NAMALWA (cell line): ENCODE measurements around the gene SCN1B.
A peak's percentile ranks its signal among the peaks of the same experiment; 100 is the strongest.
"Not testable (repeated sequence)": the region's sequence is repeated elsewhere in the genome, so short reads cannot be mapped to it uniquely, and the experiment has no call there.

Source experiments
- DNase-seq: peaks from one replicate; pipeline ENCODE4 v3.0.0-alpha.2; 2015; ENCODE audit warnings: low spot score

SCN1B gene

GRCh38 chr19:35030257-35031071 is at the start of gene SCN1B:
SCN1B (plus strand) TSS chr19:35030470; CDS start chr19:35030821, 351 bp downstream.
- DNase-seq, result no peak

DNA sequence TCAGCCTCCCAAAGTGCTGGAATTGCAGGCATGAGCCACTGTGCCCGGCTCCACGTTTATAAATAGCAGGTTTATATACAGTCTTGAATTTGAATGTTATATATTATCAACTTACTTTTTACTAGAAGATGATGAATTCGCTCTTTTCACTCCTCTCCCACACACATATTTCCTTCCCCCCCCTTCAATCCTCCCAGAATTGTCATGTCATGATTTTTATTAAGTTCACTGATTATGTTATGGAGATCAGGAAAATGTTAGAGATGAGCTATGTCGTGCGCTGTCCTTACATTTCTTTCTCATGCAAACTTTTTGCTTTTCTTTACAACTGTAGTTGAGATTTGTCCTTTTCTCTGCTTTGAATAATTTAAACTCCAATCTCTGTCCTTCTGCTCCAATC is 48.0 kb upstream of the SCN1B start:
- no peak for DNase-seq

DNA sequence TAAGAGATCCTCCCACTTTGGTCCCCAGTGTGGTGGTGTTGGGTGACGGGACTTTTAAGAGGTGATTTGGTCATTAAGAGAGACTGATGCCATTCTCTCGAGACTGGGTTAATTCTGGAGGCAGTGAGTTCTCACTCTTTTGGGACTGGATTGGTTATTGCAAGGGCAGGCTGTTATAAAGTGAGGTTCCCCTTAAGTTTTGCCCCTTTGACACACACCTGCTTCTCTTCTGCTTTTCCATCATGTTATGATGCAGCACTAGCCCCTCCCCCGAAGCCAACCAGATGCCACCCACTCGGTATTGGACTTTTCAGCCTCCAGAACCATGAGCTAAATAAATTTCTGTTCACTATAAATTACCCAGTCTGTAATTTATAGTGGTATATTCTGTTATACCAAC is 46.5 kb upstream of the SCN1B start:
- no peak for DNase-seq

DNA sequence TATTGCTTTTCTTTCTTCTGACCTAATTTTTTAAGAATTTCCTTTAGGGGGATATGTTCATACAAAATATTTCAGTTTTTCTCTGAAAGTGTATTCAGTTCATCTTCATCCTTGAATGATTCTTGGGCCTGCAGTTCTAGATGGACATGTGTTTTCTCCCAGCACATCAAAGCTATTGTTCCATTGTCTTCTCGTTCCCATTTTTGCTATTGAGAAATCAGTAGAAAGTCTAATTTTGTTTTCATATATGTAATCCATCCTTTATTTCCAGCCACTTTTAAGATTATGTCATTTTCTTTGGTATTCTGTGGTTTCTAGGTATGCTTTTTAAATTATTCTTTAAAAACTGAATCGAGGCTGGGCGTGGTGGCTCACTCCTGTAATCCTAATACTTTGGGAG is 46.0 kb upstream of the SCN1B start:
- DNase-seq, result no peak

- DNase-seq, result no peak
Observed at GRCh38 chr19:34985249-34986022, 44.8 kb upstream of the SCN1B start.

DNA sequence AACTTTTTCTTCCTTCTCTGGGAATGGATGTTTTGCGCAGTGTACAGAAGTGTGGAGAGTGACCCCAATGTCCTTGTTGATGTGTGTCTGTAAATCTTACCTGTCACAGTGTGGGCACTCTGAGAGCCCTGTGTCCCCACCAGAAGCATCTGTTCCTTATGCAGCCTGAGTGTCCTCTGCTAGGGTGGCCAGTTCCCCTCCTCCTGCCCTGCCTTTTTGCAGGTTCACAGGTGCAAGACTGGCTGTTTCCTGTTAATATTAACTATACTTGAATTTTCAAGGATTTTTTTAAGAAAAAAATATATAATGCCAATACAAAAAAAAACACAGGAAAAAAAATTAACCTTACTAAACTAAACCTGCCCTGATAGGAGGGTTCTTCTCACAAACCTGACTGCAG is 42.2 kb upstream of the SCN1B start:
- no peak for DNase-seq

DNA sequence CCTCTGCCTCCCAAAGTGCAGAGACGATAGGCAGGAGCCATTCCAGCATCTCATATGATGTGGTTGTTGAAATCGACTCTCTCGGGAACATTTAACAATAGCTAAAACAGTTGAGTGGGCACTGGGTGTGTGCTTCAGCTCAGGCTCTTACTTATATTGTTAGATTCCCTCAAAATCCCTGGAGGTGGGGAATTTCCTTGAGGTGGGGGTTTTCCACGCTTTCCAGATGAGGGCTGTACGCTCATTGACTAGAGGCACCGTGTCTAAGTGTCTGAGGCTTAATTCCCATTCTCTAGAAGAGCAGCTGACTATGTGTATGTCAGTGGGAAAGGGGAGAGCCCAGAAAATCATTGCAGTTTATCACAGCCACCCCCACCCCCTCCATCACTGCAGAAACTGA is 41.0 kb upstream of the SCN1B start:
- DNase-seq, result no peak

- DNase-seq, result no peak
Observed at GRCh38 chr19:34990578-34991192, 39.6 kb upstream of the SCN1B start.

- DNase-seq, result no peak
Observed at GRCh38 chr19:34991542-34992333, 38.5 kb upstream of the SCN1B start.

DNA sequence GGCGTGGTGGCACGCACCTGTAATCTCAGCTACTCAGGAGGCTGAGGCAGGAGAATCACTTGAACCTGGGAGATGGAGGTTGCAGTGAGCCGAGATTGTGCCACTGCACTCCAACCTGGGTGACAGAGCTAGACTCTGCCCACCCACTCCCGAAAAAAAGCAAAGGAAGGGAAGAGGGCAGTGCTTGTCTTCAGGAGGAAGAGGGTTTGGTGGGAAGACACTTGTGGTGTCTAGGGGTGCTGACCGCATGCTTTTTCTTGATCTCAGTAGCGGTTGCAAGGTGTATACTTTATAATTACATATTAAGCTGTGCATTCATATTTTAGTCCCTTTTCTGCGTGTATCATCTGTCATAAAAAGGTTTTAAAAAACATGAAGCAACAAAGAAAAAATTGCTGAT is 37.7 kb upstream of the SCN1B start:
- DNase-seq, result not testable (repeated sequence)

DNA sequence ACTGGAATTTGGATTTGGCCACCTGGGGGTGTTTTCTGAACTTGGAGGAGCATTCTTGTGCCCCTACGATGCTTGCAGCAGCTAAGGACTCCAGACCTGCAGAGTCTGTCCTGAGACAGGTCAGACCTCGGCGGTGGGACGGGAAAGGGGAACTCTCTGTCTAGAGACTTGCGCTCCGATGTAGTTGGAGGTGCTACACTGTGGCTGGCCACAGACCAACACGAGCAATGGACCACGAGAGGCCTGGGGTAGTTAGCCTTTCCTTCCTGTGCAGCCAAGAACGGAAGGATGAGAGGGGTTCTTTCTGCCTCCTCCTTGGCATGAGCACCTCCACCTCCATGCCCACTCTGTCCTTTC is 36.0 kb upstream of the SCN1B start:
- no peak for DNase-seq

GRCh38 chr19:34994643-34995541 is 35.4 kb upstream of the SCN1B start:
- no peak for DNase-seq

DNA sequence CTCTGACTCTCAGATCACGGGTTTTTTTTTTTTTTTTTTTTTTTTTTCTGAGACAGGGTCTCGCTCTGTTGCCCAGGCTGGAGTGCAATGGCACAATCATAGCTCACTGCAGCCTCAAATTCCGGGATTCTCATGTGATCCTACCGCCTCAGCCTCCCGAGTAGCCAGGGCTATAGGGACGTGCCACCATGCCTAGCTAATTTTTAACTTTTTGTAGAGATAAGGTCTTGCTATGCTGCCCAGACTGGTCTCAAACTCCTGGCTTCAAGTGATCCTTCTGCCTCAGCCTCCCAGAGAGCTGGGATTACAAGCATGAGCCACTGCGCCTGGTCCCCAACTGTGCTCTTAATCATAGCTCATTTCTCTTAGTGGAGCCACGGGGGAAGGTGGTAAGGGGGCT is 34.7 kb upstream of the SCN1B start:
- no peak for DNase-seq

GRCh38 chr19:34997071-34997617 is 33.1 kb upstream of the SCN1B start:
- no peak for DNase-seq

GRCh38 chr19:34998224-34998623 is 32.0 kb upstream of the SCN1B start:
- DNase-seq, result not testable (repeated sequence)

DNA sequence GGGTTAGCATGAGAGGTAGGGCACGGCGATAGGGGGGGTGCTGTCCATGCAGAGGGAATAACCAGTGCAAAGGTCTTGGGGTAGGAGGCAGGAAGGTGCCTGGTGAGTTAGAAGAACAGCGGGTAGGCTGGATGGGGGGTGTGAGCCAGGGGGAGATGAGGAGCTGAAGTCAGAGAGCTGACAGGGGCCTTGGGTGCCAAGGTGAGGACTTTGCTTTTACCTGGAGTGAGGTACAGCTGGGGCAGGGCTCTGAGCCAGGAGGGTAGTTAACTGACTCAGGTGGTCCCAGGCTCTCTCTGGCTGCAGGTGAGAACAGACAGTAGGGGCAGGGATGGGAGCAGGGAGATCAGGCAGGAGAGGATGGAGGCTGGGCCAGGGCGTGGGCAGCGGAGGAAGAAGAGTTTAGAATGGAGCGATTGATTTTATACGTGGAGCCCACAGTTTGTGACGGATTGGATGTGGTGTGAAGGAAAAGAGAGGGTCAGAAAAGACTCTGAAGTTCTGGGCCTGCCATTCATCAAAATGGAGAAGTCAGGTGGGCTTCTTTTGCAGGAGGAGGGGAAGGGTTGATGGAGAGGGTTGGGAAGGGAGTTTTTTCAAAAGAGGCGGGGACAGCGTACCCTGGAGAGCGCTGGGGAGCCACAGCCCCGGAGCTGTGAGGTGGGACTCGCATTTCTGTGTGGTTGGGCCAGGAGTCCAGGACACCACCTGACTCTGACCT is 31.3 kb upstream of the SCN1B start:
- no peak for DNase-seq

- peak; percentile 76 for DNase-seq
Observed at GRCh38 chr19:34999498-35000337, 30.6 kb upstream of the SCN1B start, which contains the start of gene GRAMD1A. GRAMD1A (plus strand) TSS chr19:35000323; CDS start chr19:35000479, 156 bp downstream.

DNA sequence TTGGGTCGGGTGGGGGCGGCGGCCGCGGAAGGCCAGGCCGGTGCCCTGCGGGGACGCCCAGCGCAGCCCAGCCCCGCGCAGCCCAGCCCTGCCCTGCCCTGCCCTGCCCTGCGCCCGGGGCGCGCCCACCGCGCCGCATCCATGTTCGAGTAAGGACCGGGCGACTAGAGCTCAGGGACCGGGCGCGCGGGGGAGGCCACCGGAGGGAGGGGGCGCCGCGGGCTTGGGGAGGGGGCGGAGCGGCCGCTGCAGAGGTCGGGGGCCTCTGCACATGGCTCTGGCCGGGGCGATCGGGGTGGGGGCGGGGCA is 30.0 kb upstream of the SCN1B start:
- DNase-seq, result no peak
